ENCODE data around the gene ERG.

DNA sequence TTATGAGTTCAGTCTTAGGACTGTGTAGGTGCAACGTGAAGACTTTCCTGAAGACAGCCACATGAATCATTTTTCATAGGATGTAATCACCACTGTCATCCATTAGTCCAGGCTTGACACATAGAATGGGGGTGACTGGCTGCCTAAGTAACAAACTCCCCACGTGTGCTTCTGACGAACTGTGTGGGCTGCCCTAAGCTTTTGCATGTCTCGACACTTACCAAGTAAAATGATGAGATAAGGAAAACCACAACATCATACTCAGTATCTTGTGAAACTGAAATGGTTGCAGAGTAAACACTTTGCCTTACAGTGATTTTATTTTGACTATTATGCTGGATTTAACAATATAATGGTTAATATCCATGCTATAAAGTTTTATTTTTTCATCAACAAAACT, 19.5 kb downstream of the ERG start:
- TF ChIP-seq CTCF (conservative IDR thresholded peaks at IDR 0.05; ENCODE audit: low read length): no peak
- no peak for TF ChIP-seq EZH2phosphoT487 (IDR thresholded peaks at IDR 0.05; ENCODE audit: borderline replicate concordance)
